HG02981 (cell line): Measurements from ENCODE around the gene SH2D3A.
"Not testable (repeated sequence)": the region's sequence is repeated elsewhere in the genome, so short reads cannot be mapped to it uniquely, and the experiment has no call there.

Source experiments
- ATAC-seq: cut with Tn5 transposase; IDR thresholded peaks from one replicate; pipeline ENCODE4 v1.9.1; 2021; ENCODE audit warnings: mild to moderate bottlenecking, moderate library complexity; ENCODE audit not compliant: unreplicated experiment

SH2D3A gene

GRCh38 chr19:6710273-6711077 lies 56.8 kb downstream of the SH2D3A start:
- no peak for ATAC-seq

- ATAC-seq: no peak
These were observed 57.7 kb downstream of the SH2D3A start for GRCh38 chr19:6709549-6709948.

GRCh38 chr19:6708913-6709312 lies 58.3 kb downstream of the SH2D3A start:
- not testable (repeated sequence) for ATAC-seq

- no peak for ATAC-seq
These were observed 58.9 kb downstream of the SH2D3A start for GRCh38 chr19:6708346-6708745.

- ATAC-seq: no peak
These were observed 59.6 kb downstream of the SH2D3A start for GRCh38 chr19:6707658-6708018.

- ATAC-seq: no peak
These were observed 60.1 kb downstream of the SH2D3A start for GRCh38 chr19:6707011-6707657.

- ATAC-seq: no peak
These were observed 60.6 kb downstream of the SH2D3A start for GRCh38 chr19:6706633-6706958.

GRCh38 chr19:6705931-6706632 lies 61.2 kb downstream of the SH2D3A start:
- ATAC-seq: no peak
